Sciatic nerve (tissue), 2 donors: ENCODE measurements around the gene AKT1S1. TPM values are rescaled to one million over a fixed set of nuclear protein-coding genes. Genes with fewer than 3 reads are reported as not detected.

ENCODE experiments used
- ATAC-seq: fragments of 200-7000 bp; cut with Tn5 transposase; one replicate; pipeline ENCODE4 v1.9.1; 2020; ENCODE audit warnings: mild to moderate bottlenecking, moderate library complexity
- DNase-seq: peaks from one replicate; pipeline ENCODE4 v3.0.0-alpha.2; 2020; ENCODE audit warnings: low spot score
- intact Hi-C: fragments of 100-400 bp; cut with DNase I; formaldehyde crosslinking; loops from one replicate; pipeline ENCODE4 v1.14.2; 2022
- total RNA-seq: library from RNA; stranded (reverse); fragmentation: NEBNext Ultra II Directional; extraction: Animal tissue kit (Norgen Biotek cat#: 25700); gene quantifications from one replicate; pipeline ENCODE4 v1.2.1, GENCODE V29; 2021
- donor health status: DM: no; HTN: no; CAD: no.
- donor health status: DM: no; HTN: no; CAD: no.

AKT1S1 gene
- total RNA-seq, 1 donor from 2014 or later = 36.6 TPM

- DNase-seq (no peak), ATAC-seq (no peak)
- intact Hi-C loops = no loop called here
Observed at GRCh38 chr19:49848938-49849337, 28.2 kb downstream of the AKT1S1 start.

GRCh38 chr19:49847731-49848696 is 29.1 kb downstream of the AKT1S1 start:
- DNase-seq = no peak
- no peak for ATAC-seq
- intact Hi-C loops = loop anchor here (1.0 kb wide), 1 partner anchor 22 kb away; no protein-coding TSS in a partner anchor

GRCh38 chr19:49846408-49846807 is 30.7 kb downstream of the AKT1S1 start:
- no peak for DNase-seq
- intact Hi-C loops = no loop called here
- no peak for ATAC-seq

- ATAC-seq = no peak
- no peak for DNase-seq
- intact Hi-C loops = no loop called here
Observed at GRCh38 chr19:49845414-49845813, 31.7 kb downstream of the AKT1S1 start.

GRCh38 chr19:49844138-49845095 is 32.7 kb downstream of the AKT1S1 start:
- DNase-seq = no peak
- no peak for ATAC-seq
- intact Hi-C loops = no loop called here

- intact Hi-C loops = no loop called here
- DNase-seq (no peak), ATAC-seq (no peak)
Observed at GRCh38 chr19:49843265-49843664, 33.9 kb downstream of the AKT1S1 start.

- intact Hi-C loops = no loop called here
- DNase-seq = no peak
Observed at GRCh38 chr19:49840736-49841249, 36.4 kb downstream of the AKT1S1 start.

GRCh38 chr19:49840321-49840720 is 36.8 kb downstream of the AKT1S1 start:
- intact Hi-C loops = no loop called here
- ATAC-seq = no peak
- DNase-seq = no peak

More at GRCh38 chr19:49840736-49841249, 36.4 kb downstream of the AKT1S1 start:
- no peak for ATAC-seq

- DNase-seq (no peak), ATAC-seq (no peak)
- intact Hi-C loops = no loop called here
Observed at GRCh38 chr19:49839713-49840112, 37.4 kb downstream of the AKT1S1 start.

GRCh38 chr19:49838885-49839588 is 38.1 kb downstream of the AKT1S1 start:
- ATAC-seq = no peak
- intact Hi-C loops = no loop called here
- DNase-seq = no peak

- intact Hi-C loops = no loop called here
- ATAC-seq (no peak), DNase-seq (no peak)
Observed at GRCh38 chr19:49837425-49837824, 39.7 kb downstream of the AKT1S1 start.

- no peak for ATAC-seq
- intact Hi-C loops = no loop called here
- no peak for DNase-seq
Observed at GRCh38 chr19:49837009-49837310, 40.2 kb downstream of the AKT1S1 start.

- intact Hi-C loops = no loop called here
- no peak for DNase-seq
- no peak for ATAC-seq
Observed at GRCh38 chr19:49836176-49837008, 40.8 kb downstream of the AKT1S1 start.

- DNase-seq (no peak), ATAC-seq (no peak)
Observed at GRCh38 chr19:49835562-49835961, 41.6 kb downstream of the AKT1S1 start.

GRCh38 chr19:49833599-49833998 is 43.6 kb downstream of the AKT1S1 start:
- DNase-seq (no peak), ATAC-seq (no peak)
- intact Hi-C loops = no loop called here

More at GRCh38 chr19:49835562-49835961, 41.6 kb downstream of the AKT1S1 start:
- intact Hi-C loops = no loop called here

GRCh38 chr19:49832556-49832955 is 44.6 kb downstream of the AKT1S1 start:
- DNase-seq (no peak), ATAC-seq (peak; percentile 33)
- intact Hi-C loops = no loop called here

GRCh38 chr19:49831592-49831991 is 45.6 kb downstream of the AKT1S1 start:
- intact Hi-C loops = no loop called here
- no peak for DNase-seq
- ATAC-seq = no peak

- ATAC-seq = no peak
- intact Hi-C loops = no loop called here
- no peak for DNase-seq
Observed at GRCh38 chr19:49830766-49831165, 46.4 kb downstream of the AKT1S1 start.
